Parathyroid adenoma (tissue), 2 donors: ENCODE data around the gene IWS1.
A peak's percentile ranks its signal among the peaks of the same experiment; 100 is the strongest.

ENCODE experiments used
- H2AFZ ChIP-seq: fragments of 300-600 bp; sonication (generic); one replicate; pipeline ENCODE4 v1.7.0; 2017; ENCODE audit warnings: antibody characterized with exemption, mild to moderate bottlenecking
- H3K27ac ChIP-seq: fragments of 300-600 bp; sonication (generic); one replicate; pipeline ENCODE4 v1.7.0; 2017
- H3K27me3 ChIP-seq: fragments of 300-600 bp; sonication (generic); one replicate; pipeline ENCODE4 v1.7.0; 2017; ENCODE audit warnings: low read length; ENCODE audit not compliant: control insufficient read depth, insufficient read depth
- H3K36me3 ChIP-seq: fragments of 300-600 bp; sonication (generic); one replicate; pipeline ENCODE4 v1.7.0; 2017; ENCODE audit warnings: low read length; ENCODE audit not compliant: control insufficient read depth, insufficient read depth
- H3K4me1 ChIP-seq: fragments of 300-600 bp; sonication (generic); one replicate; pipeline ENCODE4 v1.7.0; 2017; ENCODE audit warnings: control low read depth
- H3K4me2 ChIP-seq: fragments of 300-600 bp; sonication (generic); one replicate; pipeline ENCODE4 v1.7.0; 2017; ENCODE audit warnings: low read length
- H3K4me3 ChIP-seq: fragments of 300-600 bp; sonication (generic); one replicate; pipeline ENCODE4 v1.7.0; 2017; ENCODE audit warnings: low read depth, low read length
- H3K79me2 ChIP-seq: fragments of 300-600 bp; sonication (generic); one replicate; pipeline ENCODE4 v1.7.0; 2017; ENCODE audit warnings: control low read depth
- H3K9ac ChIP-seq: fragments of 300-600 bp; sonication (generic); one replicate; pipeline ENCODE4 v1.7.0; 2017; ENCODE audit warnings: mild to moderate bottlenecking
- H3K9me3 ChIP-seq: fragments of 300-600 bp; sonication (generic); one replicate; pipeline ENCODE4 v1.7.0; 2017; ENCODE audit warnings: low read length; ENCODE audit not compliant: control insufficient read depth
- TF ChIP-seq, protein P1 (sequence below): fragments of 300-600 bp; sonication (generic); IDR thresholded peaks from one replicate; pipeline ENCODE4 v1.7.0; 2017; ENCODE audit warnings: antibody characterized with exemption, mild to moderate bottlenecking
- donor health status: primary hyperparathyroidism.

IWS1 gene

DNA sequence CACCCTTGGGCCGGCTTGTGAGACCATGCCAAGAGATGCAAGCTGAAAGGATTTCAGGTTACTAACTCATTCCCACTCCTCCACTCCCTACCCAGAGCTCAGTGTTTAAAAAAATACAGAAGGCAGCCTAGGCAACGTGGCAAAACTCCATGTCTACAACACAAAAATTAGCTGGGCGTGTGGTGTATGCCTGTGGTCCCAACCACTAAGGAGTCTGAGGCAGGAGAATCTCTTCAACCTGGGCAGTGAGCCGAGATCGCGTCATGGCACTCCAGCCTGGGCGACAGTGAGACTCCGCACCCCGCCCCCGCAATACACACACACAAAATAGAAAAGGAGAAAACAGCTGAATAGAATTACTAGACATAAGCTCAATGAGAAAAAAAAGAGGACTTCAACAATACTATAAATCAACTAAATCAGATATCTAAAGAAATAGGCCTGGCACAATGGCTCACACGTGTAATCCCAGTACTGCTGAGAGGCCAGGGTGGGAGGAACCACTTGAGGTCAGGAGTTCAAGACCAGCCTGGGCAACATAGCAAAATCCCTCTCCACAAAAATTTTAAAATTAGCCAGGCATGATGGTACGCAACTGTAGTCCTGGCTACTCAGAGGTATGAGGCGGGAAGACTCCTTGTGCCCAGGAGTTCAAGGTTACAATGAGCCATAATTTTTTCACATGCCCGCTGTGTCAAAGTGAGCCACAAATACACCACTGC, 10.1 kb downstream of the IWS1 start:
- Histone ChIP-seq H3K27ac (no peak overlapping the region), H2AFZ (no peak overlapping the region), H3K9me3 (no peaks in the 10 kb centered on the region), H3K4me3 (no peak overlapping the region), H3K4me1 (no peaks in the 10 kb centered on the region), H3K4me2 (no peak overlapping the region), H3K9ac (no peak overlapping the region), H3K27me3 (no peaks in the 10 kb centered on the region), H3K36me3 (no peaks in the 10 kb centered on the region), H3K79me2 (peaks cover 43% of the 10 kb centered on the region)
- TF ChIP-seq, protein P1, sequence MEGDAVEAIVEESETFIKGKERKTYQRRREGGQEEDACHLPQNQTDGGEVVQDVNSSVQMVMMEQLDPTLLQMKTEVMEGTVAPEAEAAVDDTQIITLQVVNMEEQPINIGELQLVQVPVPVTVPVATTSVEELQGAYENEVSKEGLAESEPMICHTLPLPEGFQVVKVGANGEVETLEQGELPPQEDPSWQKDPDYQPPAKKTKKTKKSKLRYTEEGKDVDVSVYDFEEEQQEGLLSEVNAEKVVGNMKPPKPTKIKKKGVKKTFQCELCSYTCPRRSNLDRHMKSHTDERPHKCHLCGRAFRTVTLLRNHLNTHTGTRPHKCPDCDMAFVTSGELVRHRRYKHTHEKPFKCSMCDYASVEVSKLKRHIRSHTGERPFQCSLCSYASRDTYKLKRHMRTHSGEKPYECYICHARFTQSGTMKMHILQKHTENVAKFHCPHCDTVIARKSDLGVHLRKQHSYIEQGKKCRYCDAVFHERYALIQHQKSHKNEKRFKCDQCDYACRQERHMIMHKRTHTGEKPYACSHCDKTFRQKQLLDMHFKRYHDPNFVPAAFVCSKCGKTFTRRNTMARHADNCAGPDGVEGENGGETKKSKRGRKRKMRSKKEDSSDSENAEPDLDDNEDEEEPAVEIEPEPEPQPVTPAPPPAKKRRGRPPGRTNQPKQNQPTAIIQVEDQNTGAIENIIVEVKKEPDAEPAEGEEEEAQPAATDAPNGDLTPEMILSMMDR: no peak

DNA sequence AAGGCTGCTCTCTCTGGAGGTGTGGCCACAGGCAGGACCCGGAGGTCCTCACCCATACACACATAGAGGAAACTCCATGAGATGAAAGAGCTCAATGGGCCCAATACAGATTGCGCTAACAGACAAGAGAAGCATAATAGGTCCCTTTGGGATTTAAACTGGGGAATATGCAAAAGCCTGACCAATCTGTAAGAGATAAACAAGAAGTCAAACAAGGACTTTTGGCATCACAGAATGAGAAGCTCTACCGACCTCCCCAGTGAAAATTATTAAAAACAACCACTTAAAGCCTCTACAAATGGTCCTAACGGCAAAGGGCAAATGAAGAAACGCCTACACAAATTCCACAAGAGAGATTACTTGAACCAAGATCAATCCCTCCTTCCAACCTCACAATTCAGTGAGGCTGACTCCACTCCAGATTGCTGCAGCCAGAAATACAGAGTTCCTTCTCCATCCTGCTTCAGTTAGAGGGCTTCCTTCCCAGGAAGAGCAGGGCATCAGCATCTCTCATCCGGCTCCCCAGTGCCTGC, 10.8 kb downstream of the IWS1 start:
- H3K4me2 ChIP-seq: no peak overlapping the region

DNA sequence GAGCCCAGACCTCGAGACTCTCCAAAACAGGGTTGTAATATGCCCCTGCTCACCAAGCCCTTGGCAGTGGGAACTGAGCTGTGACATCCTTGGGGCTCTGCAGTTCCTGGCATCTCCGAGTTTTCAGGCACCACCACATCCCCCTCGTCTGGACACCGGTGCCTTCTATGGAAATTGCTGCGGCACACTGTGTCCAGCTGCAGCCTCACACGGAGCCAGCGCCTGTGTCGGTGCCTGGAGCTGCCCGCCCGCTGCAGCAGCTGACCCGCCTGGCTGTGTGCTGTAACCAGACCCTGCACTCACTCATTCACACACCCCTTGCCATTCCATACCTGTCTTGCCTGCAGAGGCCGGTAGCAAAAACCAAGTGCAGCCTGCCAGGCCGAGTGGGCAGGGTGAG, 11.8 kb downstream of the IWS1 start:
- TF ChIP-seq, protein P1: no peak
- no peak overlapping the region for H3K27ac ChIP-seq
- no peak overlapping the region for H3K4me3 ChIP-seq
- peaks cover 34% of the 10 kb centered on the region for H3K79me2 ChIP-seq
- H3K9me3 ChIP-seq: no peaks in the 10 kb centered on the region
- H3K4me2 ChIP-seq: no peak overlapping the region
- no peak overlapping the region for H2AFZ ChIP-seq
- H3K4me1 ChIP-seq: no peaks in the 10 kb centered on the region
- no peak overlapping the region for H3K9ac ChIP-seq
- no peaks in the 10 kb centered on the region for H3K27me3 ChIP-seq
- no peaks in the 10 kb centered on the region for H3K36me3 ChIP-seq

More for the DNA sequence above, 10.8 kb downstream of the IWS1 start:
- Histone ChIP-seq H3K9ac (no peak overlapping the region), H3K79me2 (peaks cover 43% of the 10 kb centered on the region), H3K9me3 (no peaks in the 10 kb centered on the region), H3K36me3 (no peaks in the 10 kb centered on the region), H2AFZ (no peak overlapping the region), H3K4me3 (no peak overlapping the region), H3K4me1 (no peaks in the 10 kb centered on the region), H3K27ac (no peak overlapping the region), H3K27me3 (no peaks in the 10 kb centered on the region)
- TF ChIP-seq, protein P1: no peak

DNA sequence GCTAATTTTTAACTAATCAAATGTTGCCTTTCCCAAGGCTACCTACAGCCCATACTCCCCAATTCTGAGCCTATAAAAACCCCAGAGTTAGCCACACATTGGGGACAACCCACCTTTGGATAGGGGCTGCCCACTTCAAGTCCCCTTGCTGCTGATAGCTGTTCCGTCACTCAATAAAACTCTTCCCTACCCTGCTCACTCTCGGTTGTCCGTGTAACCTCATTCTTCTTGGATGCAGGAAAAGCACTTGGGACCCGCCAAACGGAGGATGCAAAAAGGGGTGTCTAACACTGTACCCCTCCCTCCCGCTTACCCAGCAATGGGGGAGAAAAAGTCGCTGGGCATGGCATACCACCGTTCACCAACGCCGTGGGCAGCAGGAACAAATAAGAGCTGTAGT, 12.2 kb downstream of the IWS1 start:
- H3K4me1 ChIP-seq: no peaks in the 10 kb centered on the region
- no peaks in the 10 kb centered on the region for H3K36me3 ChIP-seq
- no peak overlapping the region for H3K4me3 ChIP-seq
- H3K79me2 ChIP-seq: peaks cover 34% of the 10 kb centered on the region
- no peak overlapping the region for H3K9ac ChIP-seq
- H3K27ac ChIP-seq: peak overlapping the region; percentile 34
- no peak overlapping the region for H3K4me2 ChIP-seq
- no peak overlapping the region for H2AFZ ChIP-seq
- TF ChIP-seq, protein P1: no peak
- no peaks in the 10 kb centered on the region for H3K9me3 ChIP-seq
- no peaks in the 10 kb centered on the region for H3K27me3 ChIP-seq

DNA sequence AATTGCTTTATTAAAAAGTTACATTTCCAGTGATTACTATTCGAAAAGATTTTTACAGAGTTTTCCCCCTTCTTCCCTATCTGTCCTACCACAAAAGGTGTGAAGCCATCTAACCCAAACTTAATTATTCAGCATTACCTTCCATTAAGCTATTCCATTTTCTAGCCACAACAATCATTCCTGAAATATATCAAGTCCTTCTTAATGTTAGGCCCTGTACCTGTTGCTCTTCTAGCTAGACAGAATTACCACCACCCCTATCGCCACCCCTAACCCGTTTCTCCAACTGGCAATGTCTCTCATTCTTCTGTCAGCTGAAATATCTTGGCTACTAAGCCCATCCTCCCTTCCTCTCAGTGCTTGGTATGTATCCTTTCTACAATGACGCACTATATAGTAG, 13.9 kb downstream of the IWS1 start:
- Histone ChIP-seq H3K4me3 (no peak overlapping the region), H3K9ac (no peak overlapping the region), H3K79me2 (peaks cover 34% of the 10 kb centered on the region), H3K4me2 (no peak overlapping the region), H3K9me3 (no peaks in the 10 kb centered on the region), H3K27me3 (no peaks in the 10 kb centered on the region), H3K4me1 (peaks cover 4% of the 10 kb centered on the region), H3K27ac (no peak overlapping the region), H3K36me3 (no peaks in the 10 kb centered on the region), H2AFZ (no peak overlapping the region)
- TF ChIP-seq, protein P1: no peak
